Astrocyte (in vitro differentiated cells and primary cell): ENCODE results near the gene CBX2. TPM values are rescaled to one million over a fixed set of nuclear protein-coding genes. Genes with fewer than 3 reads are reported as not detected.

ENCODE experiments used
- DNase-seq: peaks from one replicate; pipeline ENCODE4 v3.0.0-alpha.2; 2010; ENCODE audit warnings: low read depth
- FAIRE-seq: peaks from 2 replicates; lab custom pipeline; 2011; peaks lifted over from hg19 to GRCh38; lab: Jason Lieb, UNC
- H2AFZ ChIP-seq: 2 replicates; pipeline ENCODE4 v1.6.0; 2012; ENCODE audit warnings: low read depth, low read length, inconsistent platforms
- H3K27ac ChIP-seq: 2 replicates; pipeline ENCODE4 v1.5.1; 2011; ENCODE audit warnings: low read depth, low read length, inconsistent platforms
- H3K27me3 ChIP-seq: 2 replicates; pipeline ENCODE4 v1.6.0; 2011; ENCODE audit warnings: low read length, inconsistent platforms; ENCODE audit not compliant: insufficient read depth
- H3K36me3 ChIP-seq: 2 replicates; pipeline ENCODE4 v1.5.1; 2011; ENCODE audit warnings: low read length, inconsistent platforms; ENCODE audit not compliant: insufficient read depth
- H3K4me1 ChIP-seq: 2 replicates; pipeline ENCODE4 v1.5.1; 2011; ENCODE audit warnings: low read length, inconsistent platforms; ENCODE audit not compliant: insufficient read depth
- H3K4me2 ChIP-seq: 2 replicates; pipeline ENCODE4 v1.6.0; 2012; ENCODE audit warnings: low read length, inconsistent platforms
- H3K4me3 ChIP-seq: 2 replicates; pipeline ENCODE4 v1.5.1; 2011; ENCODE audit warnings: low read depth, mild to moderate bottlenecking, low read length, inconsistent platforms; ENCODE audit not compliant: insufficient read depth
- H3K79me2 ChIP-seq: 2 replicates; pipeline ENCODE4 v1.6.0; 2012; ENCODE audit warnings: mild to moderate bottlenecking, low read length, inconsistent platforms; ENCODE audit not compliant: insufficient read depth
- H3K9ac ChIP-seq: 2 replicates; pipeline ENCODE4 v1.6.0; 2012; ENCODE audit warnings: mild to moderate bottlenecking, low read length, inconsistent platforms
- H3K9me3 ChIP-seq: 2 replicates; pipeline ENCODE4 v1.5.1; 2012; ENCODE audit warnings: low read depth, mild to moderate bottlenecking, low read length, inconsistent platforms; ENCODE audit not compliant: insufficient read depth
- H4K20me1 ChIP-seq: 2 replicates; pipeline ENCODE4 v1.6.0; 2012; ENCODE audit warnings: low read length, inconsistent platforms; ENCODE audit not compliant: insufficient read depth
- H3K27ac Mint-ChIP-seq: one replicate; pipeline ENCODE4 v1.8.0; 2021; ENCODE audit warnings: mild to moderate bottlenecking, mixed read lengths; ENCODE audit not compliant: unreplicated experiment
- H3K27me3 Mint-ChIP-seq: one replicate; pipeline ENCODE4 v1.8.0; 2021; ENCODE audit warnings: low read depth, mixed read lengths; ENCODE audit not compliant: unreplicated experiment
- H3K36me3 Mint-ChIP-seq: one replicate; pipeline ENCODE4 v1.8.0; 2021; ENCODE audit warnings: low read depth, mixed read lengths; ENCODE audit not compliant: unreplicated experiment
- H3K4me1 Mint-ChIP-seq: one replicate; pipeline ENCODE4 v1.8.0; 2021; ENCODE audit warnings: low read depth, mixed read lengths; ENCODE audit not compliant: unreplicated experiment
- H3K4me3 Mint-ChIP-seq: one replicate; pipeline ENCODE4 v1.8.0; 2021; ENCODE audit warnings: mild to moderate bottlenecking, moderate library complexity, mixed read lengths; ENCODE audit not compliant: unreplicated experiment
- H3K9me3 Mint-ChIP-seq: one replicate; pipeline ENCODE4 v1.8.0; 2021; ENCODE audit warnings: mild to moderate bottlenecking, mixed read lengths; ENCODE audit not compliant: unreplicated experiment
- EZH2 ChIP-seq: IDR thresholded peaks from 2 replicates; pipeline ENCODE4 v1.6.1; 2012; ENCODE audit warnings: mild to moderate bottlenecking, low read length, inconsistent platforms; ENCODE audit not compliant: insufficient read depth
- total RNA-seq: library from RNA; stranded (reverse); gene quantifications from 2 replicates; pipeline ENCODE4 v1.2.1, GENCODE V29; 2021
- TF ChIP-seq, protein P1 (sequence below): IDR thresholded peaks from 2 replicates; pipeline ENCODE4 v1.5.1; 2011; ENCODE audit warnings: low read depth, mild to moderate bottlenecking, inconsistent platforms, low read length, moderate library complexity; ENCODE audit not compliant: insufficient read depth

CBX2 gene
- total RNA-seq, 1 donor from 2014 or later: 6.7 TPM

GRCh38 chr17:79796444-79796762 lies 18.5 kb downstream of the CBX2 start:
- FAIRE-seq (no peak), DNase-seq (no peak)
- peaks cover 6% of the 10 kb centered on the region for H3K79me2 ChIP-seq
- H4K20me1 ChIP-seq: peaks cover 37% of the 10 kb centered on the region
- H3K36me3 ChIP-seq: no peaks in the 10 kb centered on the region
- H3K4me1 Mint-ChIP-seq: peaks cover 8% of the 10 kb centered on the region
- H3K4me2 ChIP-seq: peak overlapping the region; percentile 93
- H3K27ac Mint-ChIP-seq: peak overlapping the region; percentile 75
- peaks cover 2% of the 10 kb centered on the region for H3K36me3 Mint-ChIP-seq
- TF ChIP-seq, protein P1, sequence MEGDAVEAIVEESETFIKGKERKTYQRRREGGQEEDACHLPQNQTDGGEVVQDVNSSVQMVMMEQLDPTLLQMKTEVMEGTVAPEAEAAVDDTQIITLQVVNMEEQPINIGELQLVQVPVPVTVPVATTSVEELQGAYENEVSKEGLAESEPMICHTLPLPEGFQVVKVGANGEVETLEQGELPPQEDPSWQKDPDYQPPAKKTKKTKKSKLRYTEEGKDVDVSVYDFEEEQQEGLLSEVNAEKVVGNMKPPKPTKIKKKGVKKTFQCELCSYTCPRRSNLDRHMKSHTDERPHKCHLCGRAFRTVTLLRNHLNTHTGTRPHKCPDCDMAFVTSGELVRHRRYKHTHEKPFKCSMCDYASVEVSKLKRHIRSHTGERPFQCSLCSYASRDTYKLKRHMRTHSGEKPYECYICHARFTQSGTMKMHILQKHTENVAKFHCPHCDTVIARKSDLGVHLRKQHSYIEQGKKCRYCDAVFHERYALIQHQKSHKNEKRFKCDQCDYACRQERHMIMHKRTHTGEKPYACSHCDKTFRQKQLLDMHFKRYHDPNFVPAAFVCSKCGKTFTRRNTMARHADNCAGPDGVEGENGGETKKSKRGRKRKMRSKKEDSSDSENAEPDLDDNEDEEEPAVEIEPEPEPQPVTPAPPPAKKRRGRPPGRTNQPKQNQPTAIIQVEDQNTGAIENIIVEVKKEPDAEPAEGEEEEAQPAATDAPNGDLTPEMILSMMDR: no peak
- TF ChIP-seq EZH2: no peak
- H2AFZ ChIP-seq: peak overlapping the region; percentile 92
- no peaks in the 10 kb centered on the region for H3K9me3 ChIP-seq
- peak overlapping the region; percentile 86 for H3K4me3 Mint-ChIP-seq
- peaks cover 48% of the 10 kb centered on the region for H3K4me1 ChIP-seq
- peaks cover 47% of the 10 kb centered on the region for H3K27me3 ChIP-seq
- peak overlapping the region; percentile 87 for H3K9ac ChIP-seq
- no peak overlapping the region for H3K27ac ChIP-seq
- H3K9me3 Mint-ChIP-seq: peaks cover 16% of the 10 kb centered on the region
- H3K27me3 Mint-ChIP-seq: peaks cover 31% of the 10 kb centered on the region
- peak overlapping the region; percentile 80 for H3K4me3 ChIP-seq

GRCh38 chr17:79796763-79797491 lies 19.0 kb downstream of the CBX2 start, which contains the start of gene CBX8:
CBX8 (minus strand) TSS chr17:79797077; CDS start chr17:79796998, 79 bp downstream.
- peak within 1 kb of the TSS; percentile 80 for H3K4me3 ChIP-seq
- peak within 1 kb of the TSS; percentile 93 for H3K4me2 ChIP-seq
- peaks cover 6% of the 10 kb centered on the region for H3K79me2 ChIP-seq
- TF ChIP-seq, protein P1: no peak
- TF ChIP-seq EZH2: no peak
- Mint-ChIP-seq H3K27ac (peak within 1 kb of the TSS; percentile 75), H3K9me3 (peaks cover 21% of the 10 kb centered on the region), H3K27me3 (peaks cover 36% of the 10 kb centered on the region), H3K4me1 (peaks cover 8% of the 10 kb centered on the region), H3K36me3 (peaks cover 2% of the 10 kb centered on the region), H3K4me3 (peak within 1 kb of the TSS; percentile 86)
- H2AFZ ChIP-seq: peak within 1 kb of the TSS; percentile 92
- peak within 1 kb of the TSS; percentile 87 for H3K9ac ChIP-seq
- FAIRE-seq (no peak), DNase-seq (peak; percentile 96)
- no peaks in the 10 kb centered on the region for H3K36me3 ChIP-seq
- H3K27me3 ChIP-seq: peaks cover 47% of the 10 kb centered on the region
- H3K4me1 ChIP-seq: peaks cover 50% of the 10 kb centered on the region
- H3K27ac ChIP-seq: peak within 1 kb of the TSS; percentile 83
- peaks cover 37% of the 10 kb centered on the region for H4K20me1 ChIP-seq
- no peaks in the 10 kb centered on the region for H3K9me3 ChIP-seq
